ENCODE results near the gene TNXB.
"Not testable (repeated sequence)": the region's sequence is repeated elsewhere in the genome, so short reads cannot be mapped to it uniquely, and the experiment has no call there.

- not testable (repeated sequence) for TF ChIP-seq POLR2A, CTCF (IDR thresholded peaks at IDR 0.05)
Measured at GRCh38 chr6:32039321-32040274, 69.5 kb downstream of the TNXB start.
